ENCODE results near the gene SHB.
A peak's percentile ranks its signal among the peaks of the same experiment; 100 is the strongest.

The SHB gene

DNA sequence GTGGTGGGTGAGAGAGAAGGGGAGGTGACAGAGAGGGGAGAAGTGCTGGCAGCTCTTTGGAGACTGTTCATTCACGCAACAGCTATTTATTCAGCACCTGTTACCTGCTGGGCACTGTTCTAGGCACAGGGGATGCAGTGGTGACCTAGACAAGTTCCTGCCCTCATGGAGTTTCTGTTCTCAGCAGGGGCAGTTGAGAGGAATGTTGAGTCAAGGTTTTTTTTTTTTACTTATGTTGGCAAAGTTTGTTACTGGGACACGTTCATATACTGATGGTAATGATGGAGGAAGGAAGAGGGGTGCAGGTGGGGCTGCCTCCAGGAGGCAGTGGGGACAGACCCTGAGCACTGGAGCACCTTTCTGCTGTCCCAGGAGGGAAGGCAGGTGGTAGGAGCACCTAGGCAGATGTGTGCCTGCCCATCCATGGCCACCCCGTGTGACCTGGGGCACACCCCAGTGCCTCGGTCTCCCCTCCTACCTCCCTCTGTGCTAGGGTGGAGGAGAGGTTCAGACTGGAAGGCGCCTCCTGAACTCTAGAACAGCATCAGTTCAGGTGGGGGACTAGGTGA lies 115.7 kb downstream of the SHB start:
- no peak for DNase-seq (ENCODE audit: low spot score)

DNA sequence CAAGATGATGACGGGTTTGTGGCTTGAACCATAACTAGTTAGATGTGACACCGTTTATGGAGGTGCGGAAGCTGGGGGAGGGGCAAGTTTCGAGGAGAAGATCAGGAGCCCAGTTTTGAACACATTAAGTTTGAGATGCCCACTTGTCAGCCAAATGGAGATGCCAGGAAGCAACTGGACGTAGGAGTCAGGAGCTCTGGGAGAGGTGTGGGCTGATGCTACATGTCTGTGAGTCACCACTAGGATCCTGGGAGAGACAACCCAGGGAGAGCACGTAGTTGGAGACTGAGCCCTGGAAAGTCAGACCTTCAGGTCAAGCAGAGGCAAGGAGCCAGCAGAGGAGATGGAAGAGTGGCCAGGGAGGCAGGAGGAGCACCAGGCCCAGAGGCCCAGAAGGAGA lies 116.3 kb downstream of the SHB start:
- DNase-seq (ENCODE audit: low spot score), result no peak

DNA sequence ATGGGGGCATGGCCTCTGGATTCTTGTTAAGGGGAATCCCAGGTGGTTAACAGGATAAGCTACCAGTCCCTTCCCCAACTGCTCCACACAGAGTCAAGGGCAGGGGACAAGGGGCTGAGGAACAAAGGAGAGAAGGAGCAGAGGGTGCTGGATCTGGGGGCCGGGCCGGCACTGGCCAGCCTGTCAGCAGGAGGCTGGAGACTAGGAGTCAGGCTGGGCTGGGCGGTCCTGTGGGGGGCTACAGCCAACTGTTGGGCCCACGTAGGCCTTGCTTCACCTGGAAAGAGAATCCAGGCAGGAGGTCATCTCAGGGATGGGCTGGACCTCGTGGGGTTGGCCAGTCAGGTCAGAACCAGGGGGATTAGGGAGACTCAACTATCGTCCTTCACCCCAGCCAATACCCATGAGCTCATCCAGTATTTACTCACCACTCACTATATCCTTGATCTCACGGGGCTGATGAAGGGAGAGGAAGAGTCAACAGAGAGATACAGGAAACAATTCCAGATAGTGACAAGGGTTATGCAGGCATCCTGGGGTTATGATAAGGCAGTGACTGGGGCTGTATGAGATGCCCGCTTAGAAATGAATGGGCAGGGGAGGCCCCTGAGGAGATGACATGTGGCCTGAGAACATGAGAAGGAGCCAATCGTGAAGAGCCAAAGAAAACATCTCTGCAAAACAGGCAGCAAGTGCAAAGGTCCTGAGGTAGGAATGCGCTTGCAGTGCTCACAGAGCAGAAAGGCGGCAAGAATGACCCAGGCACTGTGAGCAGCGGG lies 117.2 kb downstream of the SHB start:
- no peak for DNase-seq (ENCODE audit: low spot score)

DNA sequence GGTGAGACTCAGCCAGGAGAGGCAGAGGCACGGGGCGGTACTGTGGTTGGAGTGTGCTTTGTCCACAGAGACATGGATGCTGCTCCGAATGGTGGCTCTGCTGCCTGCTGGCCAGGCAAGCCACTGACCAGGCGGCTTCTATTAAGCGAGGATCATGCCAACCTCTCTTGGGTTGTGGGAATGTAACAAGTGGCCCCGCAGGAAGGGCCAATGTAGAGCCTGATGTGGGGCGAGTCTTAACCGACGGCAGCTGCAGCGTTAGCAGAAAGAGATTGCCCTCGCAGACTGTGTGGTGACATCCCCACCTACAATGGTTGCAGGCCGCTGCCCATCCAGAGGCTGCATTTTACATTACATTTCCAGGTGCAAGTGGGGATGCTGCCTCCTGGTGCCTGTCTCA lies 118.5 kb downstream of the SHB start:
- DNase-seq (ENCODE audit: low spot score), result no peak

DNA sequence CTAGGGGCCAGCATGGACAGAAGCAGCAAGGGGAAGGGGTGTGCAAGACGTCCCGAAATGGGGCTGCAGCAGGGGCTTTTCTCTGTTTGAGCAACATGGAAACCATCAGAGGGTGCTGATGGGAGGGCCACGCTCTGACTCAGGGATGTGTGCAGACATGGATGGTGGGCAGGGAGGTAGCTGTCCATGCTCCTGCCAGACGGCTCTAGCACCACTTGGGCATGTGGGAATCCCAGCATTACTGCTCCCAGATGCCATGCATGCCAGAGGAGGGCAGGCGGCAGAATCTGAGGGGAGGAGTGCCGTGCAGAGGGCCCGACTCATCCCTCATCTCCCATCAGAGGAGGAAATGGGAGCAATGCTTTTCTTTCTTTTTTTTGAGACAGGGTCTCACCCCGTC lies 119.5 kb downstream of the SHB start:
- no peak for DNase-seq (ENCODE audit: low spot score)

DNA sequence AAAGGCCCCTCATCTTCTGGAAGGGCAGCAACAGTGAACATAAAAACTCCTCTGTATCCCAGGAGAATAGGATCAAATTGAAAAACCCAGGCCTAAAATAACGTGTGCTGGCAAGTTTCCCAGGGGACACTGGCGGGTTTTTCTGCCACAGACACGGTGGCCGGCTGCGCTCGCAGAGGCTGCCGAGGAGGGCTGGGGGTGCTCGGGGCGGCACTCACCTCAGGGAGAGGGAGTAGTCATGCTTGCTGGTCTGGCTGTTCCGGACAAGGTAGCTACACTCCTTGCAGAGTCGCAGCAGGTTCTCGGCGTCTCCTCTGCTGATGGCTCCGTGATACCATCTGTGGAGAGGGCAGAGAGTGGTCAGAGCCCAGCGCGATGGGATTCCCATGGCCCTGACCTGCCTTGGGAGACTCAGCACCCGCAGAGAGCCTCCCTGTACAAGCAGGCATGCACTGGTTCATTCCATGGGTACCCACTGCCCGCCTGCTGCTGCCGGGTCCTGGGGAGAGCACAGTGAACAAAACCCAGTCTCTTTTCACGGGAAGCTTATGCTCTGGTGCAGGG lies 120.5 kb downstream of the SHB start:
- no peak for DNase-seq (ENCODE audit: low spot score)

DNA sequence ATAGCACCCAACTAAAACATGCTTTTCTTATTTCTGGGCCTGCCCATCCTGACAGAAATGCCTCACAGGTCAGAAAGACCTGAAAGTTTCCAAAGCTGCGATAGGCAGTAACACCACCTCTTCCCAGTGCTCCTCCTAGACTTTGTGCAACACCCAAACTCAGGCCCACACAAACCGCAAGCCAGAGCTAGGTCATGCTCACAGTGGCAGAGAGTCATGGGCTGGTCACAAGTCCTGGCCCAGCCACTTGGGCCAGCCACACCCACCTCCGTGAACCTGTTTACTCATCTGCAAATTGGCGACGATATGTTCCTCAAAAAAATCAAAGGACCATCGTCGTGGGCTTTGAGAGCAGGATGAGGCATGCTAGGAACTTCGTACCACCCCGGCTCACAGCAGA lies 121.0 kb downstream of the SHB start:
- DNase-seq (ENCODE audit: low spot score), result no peak

DNA sequence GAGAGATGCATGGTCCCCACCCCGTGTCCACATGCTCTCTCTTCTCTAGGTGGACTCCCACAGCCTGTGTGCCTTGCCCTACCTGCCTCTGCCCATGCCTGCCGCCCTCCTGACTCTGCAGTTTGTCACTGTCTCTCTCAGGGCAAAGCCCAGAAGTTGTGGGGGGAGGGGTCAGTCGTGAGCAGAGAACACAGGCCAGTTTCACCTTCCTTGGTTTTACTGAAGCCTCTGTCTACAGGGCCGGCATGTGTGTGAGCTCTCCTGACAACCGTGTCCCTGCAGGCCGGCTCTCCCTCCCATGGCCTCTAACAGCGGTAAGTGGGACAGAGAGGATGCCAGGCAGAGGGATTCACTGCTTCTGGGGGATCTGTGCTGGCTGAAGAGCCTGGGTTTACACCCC lies 121.6 kb downstream of the SHB start:
- DNase-seq (ENCODE audit: low spot score), result no peak

DNA sequence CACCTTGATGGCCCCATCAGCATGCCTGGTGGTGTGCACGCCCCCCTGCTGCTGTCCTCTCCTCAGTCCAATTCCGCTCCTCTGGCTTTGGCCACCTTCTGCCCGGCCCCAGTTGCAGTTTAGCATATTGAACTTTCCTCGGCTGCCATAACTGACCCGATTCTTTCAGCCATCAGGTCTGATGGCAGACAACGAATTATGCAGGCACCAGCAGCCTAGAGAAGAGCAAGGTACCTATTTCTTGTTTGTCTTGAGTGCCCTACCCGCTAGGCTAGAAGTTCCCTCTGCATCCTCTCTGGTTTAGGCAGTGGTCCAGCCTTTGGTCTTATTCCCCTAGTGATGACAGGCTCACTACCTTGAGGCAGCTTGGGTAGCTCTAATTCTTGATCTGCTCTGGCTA lies 122.1 kb downstream of the SHB start:
- DNase-seq (ENCODE audit: low spot score), result no peak

DNA sequence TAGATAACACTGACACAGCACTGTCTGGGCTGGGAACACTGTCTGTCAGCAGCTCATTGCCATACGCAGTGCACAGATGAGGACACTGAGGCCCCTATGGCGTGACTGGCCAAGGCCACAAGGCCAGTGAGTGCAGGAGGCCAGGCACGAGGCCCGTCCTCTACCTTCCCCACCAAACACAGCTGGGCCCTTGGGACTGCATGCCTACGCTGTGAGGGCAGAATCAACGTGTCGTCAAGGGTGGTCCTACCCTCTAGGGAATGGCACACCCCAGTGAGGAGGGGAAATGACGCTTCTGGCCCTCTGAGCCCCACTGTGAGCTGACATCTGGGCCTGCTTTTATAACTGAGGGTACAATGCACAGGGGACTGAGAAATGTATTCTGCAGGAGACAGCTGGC lies 123.0 kb downstream of the SHB start:
- DNase-seq (ENCODE audit: low spot score), result no peak

DNA sequence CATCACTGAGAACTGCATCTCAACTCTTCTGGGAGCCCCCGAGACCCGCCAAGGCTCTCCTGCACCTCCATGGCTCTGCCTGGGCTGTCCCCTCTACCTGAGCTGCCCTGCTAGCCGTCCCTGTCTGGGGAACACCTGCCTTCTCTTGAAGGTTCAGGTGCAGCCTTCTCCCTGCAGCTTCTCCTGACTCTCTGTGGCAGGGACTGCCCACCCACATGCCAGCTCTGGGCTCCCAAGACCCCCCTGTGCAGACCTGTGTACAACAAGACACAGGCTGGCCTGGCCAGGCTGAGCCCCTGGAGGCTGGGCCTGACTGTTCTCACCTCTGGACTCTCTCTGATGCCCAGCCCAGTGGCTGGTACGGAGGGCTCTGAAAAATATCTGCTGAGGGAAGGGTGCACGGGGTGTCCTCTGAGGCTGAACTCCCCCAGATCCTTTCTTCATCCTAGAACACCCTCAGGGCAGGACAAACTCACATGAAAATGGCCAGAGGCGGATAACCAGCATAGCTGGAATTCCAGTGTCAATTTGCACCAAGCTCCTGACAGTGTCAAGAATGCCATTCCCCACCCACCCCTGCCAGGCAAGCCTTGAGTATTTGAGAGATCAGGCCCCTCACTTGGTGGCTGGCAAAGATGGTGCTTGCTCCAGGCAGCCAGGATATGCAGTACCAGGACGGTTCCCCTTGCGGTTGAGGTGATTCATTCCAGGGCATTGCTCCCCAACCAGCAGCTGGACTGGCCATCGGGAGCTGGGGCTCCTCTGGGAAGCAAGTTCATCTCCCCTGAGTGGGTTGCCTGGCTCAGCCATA lies 124.2 kb downstream of the SHB start:
- no peak for DNase-seq (ENCODE audit: low spot score)

DNA sequence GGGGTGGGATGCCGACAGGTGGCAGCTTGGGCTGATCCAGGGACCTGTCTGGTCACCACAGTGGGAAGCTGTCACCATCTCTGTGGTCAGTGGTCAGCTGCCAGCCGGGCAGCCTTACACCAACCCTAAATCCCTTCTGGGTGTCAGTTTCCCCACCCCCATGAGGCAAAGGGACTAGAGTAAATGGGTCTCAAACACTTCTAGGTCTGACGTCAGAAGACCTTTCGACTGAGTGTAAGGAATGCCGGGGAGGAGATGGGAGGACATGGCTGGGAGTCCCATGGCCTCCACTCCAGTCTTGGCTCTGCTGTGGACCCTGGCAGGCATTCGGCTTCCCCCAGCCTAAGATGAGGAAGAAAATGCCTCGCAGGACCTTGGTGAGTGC lies 124.8 kb downstream of the SHB start:
- no peak for DNase-seq (ENCODE audit: low spot score)

DNA sequence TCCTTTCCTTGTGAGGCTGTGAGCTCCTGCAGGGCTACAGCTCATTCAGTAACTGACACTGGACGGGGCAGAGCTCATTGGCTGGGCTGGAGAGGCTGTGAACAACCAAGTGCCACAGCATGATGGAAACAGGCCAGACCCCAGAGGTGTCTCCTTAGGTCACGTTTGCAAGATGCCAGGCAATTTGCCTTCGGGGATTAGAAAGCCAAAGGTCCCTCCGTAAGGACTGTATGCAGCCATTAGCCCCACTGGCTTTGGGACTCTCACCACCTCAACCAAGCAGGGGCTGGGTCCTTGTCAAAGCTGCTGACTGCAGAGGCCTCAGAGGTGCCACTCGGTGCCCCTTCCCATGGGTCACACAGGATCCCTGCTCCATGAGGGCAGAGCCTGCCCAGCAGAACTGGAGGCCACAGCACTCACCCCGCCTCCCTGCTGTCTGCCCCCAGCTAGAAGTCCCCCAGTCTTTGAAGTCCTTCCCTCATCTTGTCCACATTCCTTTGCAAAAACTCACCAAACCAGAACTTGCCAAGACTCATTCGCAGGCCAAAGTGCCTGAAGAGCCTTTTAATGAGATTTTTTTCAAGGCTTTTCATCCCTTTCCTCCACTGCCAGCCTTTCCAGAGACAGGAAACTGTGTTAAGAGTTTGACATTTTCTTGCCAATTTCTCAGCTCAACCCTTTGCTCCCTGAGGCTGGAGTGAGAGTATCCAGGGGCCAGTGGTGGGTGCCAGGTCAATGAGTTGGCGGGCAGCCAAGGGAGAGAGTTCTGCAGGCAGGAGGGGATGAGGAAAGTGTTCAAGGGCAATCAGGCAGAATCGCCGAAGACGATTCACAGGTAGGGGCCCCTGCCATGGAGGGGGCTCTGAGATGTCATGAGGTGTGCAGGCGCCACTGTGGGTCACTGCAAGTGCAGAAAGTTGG lies 125.4 kb downstream of the SHB start:
- DNase-seq (ENCODE audit: low spot score), result peak; percentile 24

DNA sequence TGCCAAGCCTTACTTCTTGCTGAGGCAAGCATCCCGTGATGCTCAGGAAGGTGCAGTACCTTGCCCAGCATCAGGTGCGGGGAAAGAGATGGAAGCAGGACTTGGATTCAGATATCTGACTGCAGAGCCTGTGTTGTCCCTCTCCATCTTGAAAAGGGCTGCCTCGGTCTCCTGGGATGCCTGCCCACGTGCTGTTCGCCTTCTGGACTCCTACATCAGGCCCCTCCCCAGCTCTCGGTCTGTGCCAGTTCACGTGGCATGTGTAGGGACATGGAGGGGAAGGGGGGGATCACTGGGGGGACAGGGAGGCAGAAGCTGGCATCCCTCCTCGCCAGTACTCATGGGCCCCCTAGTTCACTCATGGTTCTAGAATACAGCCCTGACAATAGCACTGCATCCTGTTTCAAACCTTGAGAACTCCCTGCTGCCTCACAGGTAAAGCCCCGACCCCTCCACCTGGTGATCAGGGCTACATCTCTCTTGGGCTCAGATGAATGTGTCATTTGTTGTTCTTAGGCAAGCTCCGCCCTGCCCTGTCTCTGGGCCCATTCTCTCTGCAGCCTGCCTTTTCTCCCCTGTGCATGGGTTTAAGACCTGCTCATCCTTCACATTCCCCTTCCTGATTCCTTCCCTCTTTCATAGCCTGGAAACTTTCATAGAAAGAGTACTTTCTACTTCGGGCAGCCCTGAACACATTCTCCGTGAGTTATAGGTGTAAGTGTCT lies 126.2 kb downstream of the SHB start:
- DNase-seq (ENCODE audit: low spot score), result no peak

DNA sequence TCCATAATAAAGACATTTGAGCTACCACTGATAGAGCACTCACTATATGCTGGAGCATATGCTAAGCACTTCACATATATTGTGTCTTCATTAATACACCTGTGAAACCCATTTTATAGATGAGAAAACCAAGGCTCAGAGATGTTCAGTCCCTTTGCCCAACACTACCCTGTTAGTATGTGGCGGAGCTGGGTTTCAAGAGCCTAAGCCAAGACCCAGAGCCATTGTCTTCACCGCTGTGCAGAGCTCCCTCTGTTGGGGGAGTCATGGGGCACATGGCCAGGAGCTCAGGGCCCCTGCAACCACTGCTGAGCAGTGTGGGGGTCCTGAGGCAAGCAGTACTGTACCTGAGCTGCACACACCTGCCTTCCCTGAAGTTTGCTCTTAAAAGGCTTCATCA lies 127.8 kb downstream of the SHB start:
- no peak for DNase-seq (ENCODE audit: low spot score)

DNA sequence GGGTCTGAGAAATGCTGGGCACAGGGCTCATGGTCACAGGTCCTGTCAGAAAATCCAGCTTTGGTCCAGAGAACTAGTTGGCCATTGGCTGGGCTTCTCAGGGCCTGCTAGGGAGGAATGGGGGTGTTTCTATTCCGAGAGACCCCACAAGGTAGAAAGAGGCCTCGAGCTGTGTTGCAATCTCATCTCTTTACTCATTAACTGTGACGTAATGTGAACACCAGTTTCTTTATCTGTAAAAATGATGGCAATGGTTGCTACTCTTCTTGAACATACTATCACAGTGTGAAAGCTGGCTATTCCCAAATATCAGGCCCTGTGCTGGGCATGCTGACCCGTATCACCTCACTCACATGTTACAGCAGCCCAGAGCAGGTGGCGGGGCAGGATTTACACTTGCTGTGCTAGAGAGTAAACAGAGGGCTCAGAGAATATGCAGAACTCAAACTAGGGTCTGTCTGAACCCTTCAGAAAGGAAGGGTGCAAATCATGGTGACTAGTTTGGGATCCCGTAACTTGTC lies 129.4 kb downstream of the SHB start:
- DNase-seq (ENCODE audit: low spot score), result no peak

DNA sequence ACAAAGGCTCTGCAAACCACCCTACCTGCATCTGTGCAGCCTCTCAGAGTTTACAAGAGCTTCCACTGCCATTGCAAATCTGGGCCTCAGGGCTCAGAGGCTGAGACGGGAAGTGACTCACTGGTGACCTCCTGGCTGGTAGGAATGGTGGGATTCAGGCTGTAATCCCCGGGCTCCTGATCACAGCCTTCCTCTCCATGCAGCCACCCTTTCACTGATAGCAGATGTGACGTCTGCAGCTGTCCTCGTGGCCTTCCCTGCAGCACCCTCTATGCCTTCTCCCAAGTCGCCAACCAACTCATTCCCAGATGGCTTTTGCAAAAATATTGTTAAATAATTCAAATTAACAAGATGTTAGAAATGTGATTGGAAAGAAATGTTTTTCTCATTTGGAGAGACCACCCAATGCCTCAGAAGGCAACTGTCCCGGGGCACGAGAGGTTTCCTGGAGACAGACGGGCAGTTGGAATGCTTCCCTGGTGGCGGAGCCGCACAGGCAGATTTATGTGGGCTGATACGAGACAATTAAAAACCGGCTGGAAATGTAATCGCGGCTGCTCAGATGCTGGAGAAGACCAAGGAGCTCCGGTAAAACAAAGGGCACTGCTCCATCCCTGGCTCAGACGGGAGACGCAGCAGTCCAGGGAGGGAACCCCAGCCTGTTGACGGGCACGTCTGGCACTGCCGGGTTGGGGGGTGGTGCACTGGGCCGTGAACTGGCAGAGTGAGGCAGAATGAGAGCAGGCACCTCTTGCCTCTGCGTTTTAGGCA lies 130.7 kb downstream of the SHB start:
- DNase-seq (ENCODE audit: low spot score), result peak; percentile 83

DNA sequence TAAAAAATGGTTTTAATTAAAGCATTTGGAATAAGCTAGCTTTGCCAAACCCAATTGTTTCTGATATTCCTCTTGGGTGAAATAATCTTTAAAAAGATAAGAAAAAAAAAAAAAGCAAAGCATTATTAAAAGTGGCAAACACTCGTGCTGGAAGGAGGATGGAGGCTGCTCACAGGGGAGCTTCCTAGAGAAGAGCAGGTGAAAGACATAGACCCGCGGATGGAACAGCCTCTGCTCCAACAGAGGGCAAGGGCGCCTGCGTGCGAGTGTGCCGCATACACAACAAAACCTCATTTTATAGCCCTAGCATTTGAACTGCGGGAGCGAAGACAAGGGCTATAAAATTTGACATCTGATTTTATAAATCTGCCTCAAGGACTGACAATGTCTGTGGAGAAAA lies 131.7 kb downstream of the SHB start:
- DNase-seq (ENCODE audit: low spot score), result no peak

DNA sequence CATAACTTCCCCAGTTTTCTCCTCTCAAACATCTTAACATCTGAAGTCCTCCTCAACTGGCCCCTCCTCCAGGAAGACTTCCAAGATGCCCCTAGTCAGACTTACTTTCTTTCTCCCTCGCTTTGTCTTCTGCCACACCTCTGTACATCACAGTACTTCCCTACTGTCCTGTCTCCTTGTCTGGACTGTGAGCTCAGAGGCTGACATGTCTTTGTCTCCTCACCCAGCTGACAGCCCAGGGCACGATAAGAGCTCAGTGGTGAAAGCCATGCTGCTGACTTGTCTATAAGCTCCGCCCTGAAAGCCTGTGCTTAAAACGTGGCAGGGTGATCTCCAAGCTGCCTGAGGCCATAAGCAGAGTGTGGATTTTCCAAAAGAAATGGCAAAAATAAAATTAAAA lies 132.1 kb downstream of the SHB start:
- DNase-seq (ENCODE audit: low spot score), result peak; percentile 74

DNA sequence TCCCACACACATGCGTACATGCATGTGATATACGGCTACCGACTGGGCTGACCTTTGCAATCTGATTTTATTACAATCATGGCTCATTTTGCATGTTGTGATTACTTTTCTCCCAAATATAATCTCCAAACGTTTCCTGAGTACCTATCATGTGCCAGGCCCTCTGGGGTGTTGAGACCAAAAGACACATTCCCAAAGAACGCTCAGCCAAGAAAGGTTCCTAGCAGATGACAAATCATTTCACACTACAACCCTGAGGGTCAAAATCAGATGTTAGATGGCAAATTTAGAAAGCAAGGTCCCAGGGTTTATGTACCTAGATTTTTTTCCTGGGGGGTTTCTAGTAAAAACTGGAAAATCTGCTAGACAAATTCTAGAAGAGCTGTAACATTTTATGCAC lies 132.7 kb downstream of the SHB start:
- DNase-seq (ENCODE audit: low spot score), result no peak
